HepG2 (cell line): ENCODE results near the gene VIPR1. TPM values are rescaled to one million over a fixed set of nuclear protein-coding genes. Genes with fewer than 3 reads are reported as not detected.

Source experiments
- CENPX ChIP-seq: sonication (generic); formaldehyde crosslinking; IDR thresholded peaks from 2 replicates; pipeline ENCODE4 v1.9.0; 2021; ENCODE audit warnings: mild to moderate bottlenecking, missing genetic modification reagents, moderate library complexity
- KLF11 ChIP-seq: IDR thresholded peaks from 2 replicates; pipeline ENCODE4 v1.6.1; 2016; ENCODE audit warnings: missing compliant biosample characterization
- MBNL3 ChIP-seq: fragments of 250-450 bp; sonication (Bioruptor Pico); conservative IDR thresholded peaks from 2 replicates; pipeline ENCODE4 v1.8.0; 2022; ENCODE audit warnings: mild to moderate bottlenecking, inconsistent platforms
- MYPOP ChIP-seq: sonication (generic); formaldehyde crosslinking; IDR thresholded peaks from 2 replicates; pipeline ENCODE4 v1.8.1; 2023; ENCODE audit warnings: mild to moderate bottlenecking, moderate library complexity, missing genetic modification reagents
- NFKB2 ChIP-seq: sonication (generic); formaldehyde crosslinking; IDR thresholded peaks from 2 replicates; pipeline ENCODE4 v1.4.0; 2020; ENCODE audit warnings: missing genetic modification reagents, borderline replicate concordance
- PLSCR1 ChIP-seq: sonication (generic); formaldehyde crosslinking; IDR thresholded peaks from 2 replicates; pipeline ENCODE4 v1.5.0; 2020; ENCODE audit warnings: missing genetic modification reagents, mild to moderate bottlenecking, borderline replicate concordance
- RCOR2 ChIP-seq: IDR thresholded peaks from 2 replicates; pipeline ENCODE4 v1.6.1; 2016; ENCODE audit warnings: missing biosample characterization, missing genetic modification reagents
- SCMH1 ChIP-seq: sonication (generic); formaldehyde crosslinking; IDR thresholded peaks from 2 replicates; pipeline ENCODE4 v1.9.0; 2021; ENCODE audit warnings: missing genetic modification reagents, mild to moderate bottlenecking, borderline replicate concordance
- SMAD1 ChIP-seq: sonication (generic); formaldehyde crosslinking; IDR thresholded peaks from 2 replicates; pipeline ENCODE4 v1.4.0; 2020; ENCODE audit warnings: missing genetic modification reagents, low read depth, mild to moderate bottlenecking, borderline replicate concordance
- SMC3 ChIP-seq: IDR thresholded peaks from 2 replicates; pipeline ENCODE4 v1.6.1; 2011; ENCODE audit warnings: low read length, improper control_type of control experiment
- TEAD3 ChIP-seq: optimal IDR thresholded peaks from 2 replicates; pipeline ENCODE3; 2016; ENCODE audit warnings: borderline replicate concordance
- ZBTB42 ChIP-seq: sonication (generic); formaldehyde crosslinking; IDR thresholded peaks from 2 replicates; pipeline ENCODE4 v1.5.0; 2020; ENCODE audit warnings: mild to moderate bottlenecking, missing genetic modification reagents
- ZFP91 ChIP-seq: sonication (generic); formaldehyde crosslinking; IDR thresholded peaks from 2 replicates; pipeline ENCODE4 v1.9.0; 2022; ENCODE audit warnings: missing genetic modification reagents, mild to moderate bottlenecking, borderline replicate concordance
- ZGPAT ChIP-seq: IDR thresholded peaks from 2 replicates; pipeline ENCODE4 v1.6.1; 2016; ENCODE audit warnings: mild to moderate bottlenecking
- ZNF441 ChIP-seq: sonication (generic); formaldehyde crosslinking; IDR thresholded peaks from 2 replicates; pipeline ENCODE4 v1.7.0; 2021; ENCODE audit warnings: missing genetic modification reagents, borderline replicate concordance
- ZNF549 ChIP-seq: sonication (generic); formaldehyde crosslinking; IDR thresholded peaks from 2 replicates; pipeline ENCODE4 v1.5.0; 2020; ENCODE audit warnings: missing genetic modification reagents
- ZNF564 ChIP-seq: sonication (generic); formaldehyde crosslinking; IDR thresholded peaks from 2 replicates; pipeline ENCODE4 v1.8.1; 2023; ENCODE audit warnings: mild to moderate bottlenecking, missing genetic modification reagents
- ZNF713 ChIP-seq: sonication (generic); formaldehyde crosslinking; IDR thresholded peaks from 2 replicates; pipeline ENCODE4 v1.4.0; 2020; ENCODE audit warnings: mild to moderate bottlenecking, missing genetic modification reagents
- ZNF746 ChIP-seq: sonication (generic); formaldehyde crosslinking; IDR thresholded peaks from 2 replicates; pipeline ENCODE4 v1.8.0; 2022; ENCODE audit warnings: mild to moderate bottlenecking, missing genetic modification reagents
- ZNF891 ChIP-seq: sonication (generic); formaldehyde crosslinking; IDR thresholded peaks from 2 replicates; pipeline ENCODE4 v1.5.0; 2020; ENCODE audit warnings: mild to moderate bottlenecking, missing genetic modification reagents
- ZUFSP ChIP-seq: sonication (generic); formaldehyde crosslinking; IDR thresholded peaks from 2 replicates; pipeline ENCODE4 v1.9.0; 2021; ENCODE audit warnings: missing genetic modification reagents, mild to moderate bottlenecking, borderline replicate concordance
- polyA plus RNA-seq, 8 experiments: library from polyadenylated mRNA; depleted of rRNA in 3 of 8; stranded (reverse) in 7 of 8; unstranded in 1 of 8; fragments of >200 nt; fragmentation: Illumina TruSeq in 4 of 8; extraction: Trizol in 4 of 8; gene quantifications; 2 replicates each; pipeline versions ENCODE4 v1.2.1 to v1.2.3, GENCODE V29; 2011 to 2016; ENCODE audit warnings: low read depth in 4 of 8, missing spikeins in 1 of 8, mixed read lengths in 1 of 8; ENCODE audit not compliant: insufficient read depth in 1 of 8
- total RNA-seq, 5 experiments: library from RNA; depleted of rRNA; stranded (reverse); fragments of >200 nt; fragmentation: Illumina TruSeq; extraction: Trizol; gene quantifications; 2 replicates each; pipeline ENCODE4 v1.2.3, GENCODE V29; 2016; ENCODE audit warnings: low read depth in 1 of 5

The VIPR1 gene
- total and polyA plus RNA-seq, 2 of the 13 experiments (the other 11 are each of a cell fraction or from before 2014, with no cell fraction given), result 0.04 to 0.11 TPM

- TF ChIP-seq ZUFSP (CRISPR knock-in tag), result no peak
- TF ChIP-seq ZNF564 (CRISPR knock-in tag), result no peak
- TF ChIP-seq KLF11 (CRISPR knock-in tag), result no peak
- no peak for TF ChIP-seq ZBTB42 (CRISPR knock-in tag)
- TF ChIP-seq TEAD3 (CRISPR knock-in tag), result peak; percentile 47
- TF ChIP-seq ZGPAT (CRISPR knock-in tag), result no peak
- peak; percentile 79 for TF ChIP-seq SMC3
- no peak for TF ChIP-seq SMAD1
- no peak for TF ChIP-seq ZNF549 (CRISPR knock-in tag)
- no peak for TF ChIP-seq MYPOP (CRISPR knock-in tag)
- TF ChIP-seq ZNF713, result no peak
- no peak for TF ChIP-seq CENPX (CRISPR knock-in tag)
- no peak for TF ChIP-seq PLSCR1 (CRISPR knock-in tag)
- TF ChIP-seq ZNF441 (CRISPR knock-in tag), result no peak
- no peak for TF ChIP-seq ZFP91 (CRISPR knock-in tag)
- TF ChIP-seq NFKB2 (CRISPR knock-in tag), result no peak
- no peak for TF ChIP-seq RCOR2 (CRISPR knock-in tag)
- no peak for TF ChIP-seq ZNF746 (CRISPR knock-in tag)
- TF ChIP-seq SCMH1, result no peak
- TF ChIP-seq ZNF891, result no peak
- TF ChIP-seq MBNL3 (CRISPR knock-in tag), result no peak
Observed at GRCh38 chr3:42572278-42572677, 69.8 kb downstream of the VIPR1 start (continued).
